Left lung (tissue), 10 donors: ENCODE measurements around the gene STARD3. TPM values are rescaled to one million over a fixed set of nuclear protein-coding genes. Genes with fewer than 3 reads are reported as not detected.
A peak's percentile ranks its signal among the peaks of the same experiment; 100 is the strongest.

Experiments
- ATAC-seq: fragments of 200-7000 bp; cut with Tn5 transposase; one replicate; pipeline ENCODE4 v1.9.1; 2020; ENCODE audit warnings: moderate library complexity
- DNase-seq, 4 donors: peaks; one replicate each; pipeline ENCODE4 v3.0.0-alpha.2; 2013 to 2020
- H3K27ac ChIP-seq, 2 donors: fragments of 200-600 bp; sonication (generic) in 1 of 2; one replicate each; pipeline versions ENCODE4 v1.5.0 to v1.8.0; 2020 to 2021
- H3K27me3 ChIP-seq, 2 donors: fragments of 200-600 bp; sonication (generic) in 1 of 2; one replicate each; pipeline versions ENCODE4 v1.5.0 to v1.8.0; 2020 to 2021
- H3K36me3 ChIP-seq, 2 donors: fragments of 200-600 bp; sonication (generic) in 1 of 2; one replicate each; pipeline versions ENCODE4 v1.5.0 to v1.8.0; 2020 to 2021
- H3K4me1 ChIP-seq, 2 donors: fragments of 200-600 bp; one replicate each; pipeline ENCODE4 v1.8.0; 2021
- H3K4me3 ChIP-seq, 2 donors: fragments of 200-600 bp; sonication (generic) in 1 of 2; one replicate each; pipeline versions ENCODE4 v1.5.0 to v1.8.0; 2020 to 2021; ENCODE audit warnings: mild to moderate bottlenecking in 1 of 2
- H3K9me3 ChIP-seq, 2 donors: fragments of 200-600 bp; sonication (generic) in 1 of 2; one replicate each; pipeline versions ENCODE4 v1.5.0 to v1.8.0; 2020 to 2021
- CTCF ChIP-seq, 2 donors: fragments of 200-600 bp; sonication (generic) in 1 of 2; IDR thresholded peaks; one replicate each; pipeline versions ENCODE4 v1.5.0 to v1.8.0; 2021; ENCODE audit warnings: antibody characterized with exemption in 2 of 2
- intact Hi-C, 2 donors: fragments of 100-400 bp; cut with DNase I; formaldehyde crosslinking; loops; one replicate each; pipeline versions ENCODE4 v1.11.2 to v1.14.2; 2022
- polyA plus RNA-seq, 6 donors: library from polyadenylated mRNA; unstranded; fragments of 120-200 nt; gene quantifications; one replicate each; pipeline ENCODE4 v1.2.1, GENCODE V29; 2013; ENCODE audit not compliant: insufficient read length in 6 of 6
- total RNA-seq, 2 donors: library from RNA; stranded (reverse); fragmentation: NEBNext Ultra II Directional; extraction: Animal tissue kit (Norgen Biotek cat#: 25700); gene quantifications; one replicate each; pipeline ENCODE4 v1.2.1, GENCODE V29; 2021
- donor health status: DM: no; HTN: yes; CAD: no.
- donor health status: DM: no; HTN: no; CAD: no.

Gene STARD3
- total and polyA plus RNA-seq, 8 donors = 42.1 to 66.1 (median 55.9) TPM

- Histone ChIP-seq H3K9me3 (no peaks in the 10 kb centered on the region), H3K36me3 (peaks cover 0 to 32% of the 10 kb centered on the region in 2 donors), H3K4me3 (no peak overlapping the region), H3K4me1 (peaks cover 14 to 15% of the 10 kb centered on the region in 2 donors), H3K27me3 (no peaks in the 10 kb centered on the region), H3K27ac (no peak overlapping the region)
- intact Hi-C loops = no loop called here
- peak in 1 of 4 donors; percentile 58 for DNase-seq
- TF ChIP-seq CTCF (IDR thresholded peaks at IDR 0.05) = no peak
- no peak for ATAC-seq
Measured at GRCh38 chr17:39684369-39685192, 47.6 kb downstream of the STARD3 start.

- H3K27me3 ChIP-seq = peaks cover 0 to 4% of the 10 kb centered on the region in 2 donors
- peaks cover 0 to 21% of the 10 kb centered on the region in 2 donors for H3K36me3 ChIP-seq
- DNase-seq = no peak
- H3K4me3 ChIP-seq = peak overlapping the region; percentile 57 to 74
- H3K9me3 ChIP-seq = no peaks in the 10 kb centered on the region
- H3K4me1 ChIP-seq = peaks cover 14 to 15% of the 10 kb centered on the region in 2 donors
- ATAC-seq = no peak
- peak overlapping the region; percentile 94 to 95 for H3K27ac ChIP-seq
- no peak for TF ChIP-seq CTCF (IDR thresholded peaks at IDR 0.05)
- intact Hi-C loops = no loop called here
Measured at GRCh38 chr17:39687101-39687545, 50.2 kb downstream of the STARD3 start.

GRCh38 chr17:39687546-39688474 is 50.9 kb downstream of the STARD3 start, which contains the start of gene PGAP3:
Gene PGAP3 (minus strand): TSS chr17:39688057. CDS start chr17:39688014, 43 bp downstream.
- peaks cover 0 to 4% of the 10 kb centered on the region in 2 donors for H3K27me3 ChIP-seq
- peak within 1 kb of the TSS; percentile 94 to 95 for H3K27ac ChIP-seq
- H3K36me3 ChIP-seq = peaks cover 0 to 21% of the 10 kb centered on the region in 2 donors
- H3K9me3 ChIP-seq = no peaks in the 10 kb centered on the region
- peak within 1 kb of the TSS; percentile 57 to 74 for H3K4me3 ChIP-seq
- ATAC-seq = peak; percentile 94
- peak; percentile 87 to 92 (median 90) for DNase-seq
- H3K4me1 ChIP-seq = peaks cover 14 to 15% of the 10 kb centered on the region in 2 donors
- intact Hi-C loops = no loop called here
- TF ChIP-seq CTCF (IDR thresholded peaks at IDR 0.05) = no peak

- H3K9me3 ChIP-seq = no peaks in the 10 kb centered on the region
- intact Hi-C loops = no loop called here
- H3K27ac ChIP-seq = peak overlapping the region; percentile 94 to 95
- no peak for TF ChIP-seq CTCF (IDR thresholded peaks at IDR 0.05)
- peaks cover 14 to 15% of the 10 kb centered on the region in 2 donors for H3K4me1 ChIP-seq
- H3K4me3 ChIP-seq = peak overlapping the region; percentile 57 to 74
- peak; percentile 18 for ATAC-seq
- peak in 1 of 4 donors; percentile 0 for DNase-seq
- peaks cover 0 to 15% of the 10 kb centered on the region in 2 donors for H3K36me3 ChIP-seq
- H3K27me3 ChIP-seq = peaks cover 0 to 4% of the 10 kb centered on the region in 2 donors
Measured at GRCh38 chr17:39688475-39688835, 51.5 kb downstream of the STARD3 start.
